GM12878 (cell line): ENCODE data around the gene BRI3BP.

Experiments used
- ATF2 ChIP-seq: IDR thresholded peaks from 2 replicates; pipeline ENCODE4 v1.6.1; 2012; ENCODE audit warnings: low read length, inconsistent platforms
- CTCF ChIP-seq, 3 experiments: IDR thresholded peaks in 2 of 3; conservative IDR thresholded peaks in 1 of 3; 2 replicates each; pipeline ENCODE4 v1.5.1; 2011; ENCODE audit warnings: low read depth in 3 of 3, low read length in 3 of 3, mild to moderate bottlenecking in 3 of 3, control low read depth in 2 of 3, moderate library complexity in 2 of 3, inconsistent platforms in 1 of 3, mixed read lengths in 1 of 3; ENCODE audit not compliant: control insufficient read depth in 2 of 3, insufficient read depth in 1 of 3; ENCODE audit errors: extremely low read depth in 1 of 3
- GABPA ChIP-seq: IDR thresholded peaks from 2 replicates; pipeline ENCODE4 v1.6.1; 2014; ENCODE audit warnings: antibody characterized with exemption, low read depth, mild to moderate bottlenecking, inconsistent platforms
- JUND ChIP-seq: IDR thresholded peaks from 2 replicates; pipeline ENCODE4 v1.6.1; 2012; ENCODE audit warnings: low read depth, mild to moderate bottlenecking, low read length, improper control_type of control experiment, moderate library complexity
- KDM1A ChIP-seq: fragments of 200-600 bp; sonication (generic); IDR thresholded peaks from 2 replicates; pipeline ENCODE4 v1.6.1; 2016; ENCODE audit warnings: borderline replicate concordance
- MYB ChIP-seq: fragments of 150-350 bp; IDR thresholded peaks from 2 replicates; pipeline ENCODE4 v1.6.1; 2014; ENCODE audit warnings: mild to moderate bottlenecking, low read depth, low read length, borderline replicate concordance
- SRF ChIP-seq, 2 experiments: IDR thresholded peaks; 2 replicates each; pipeline ENCODE4 v1.6.1; 2011; ENCODE audit warnings: low read depth in 2 of 2, low read length in 2 of 2, mild to moderate bottlenecking in 1 of 2, moderate library complexity in 1 of 2
- ZNF24 ChIP-seq: fragments of 450-650 bp; IDR thresholded peaks from 2 replicates; pipeline ENCODE4 v1.6.1; 2017; ENCODE audit warnings: antibody characterized with exemption, mild to moderate bottlenecking

- no peak for TF ChIP-seq KDM1A
- TF ChIP-seq CTCF (IDR thresholded peaks at IDR 0.05 in 2 of 3, conservative IDR thresholded peaks at IDR 0.05 in 1 of 3; ENCODE audit: control insufficient read depth in 2 of 3, extremely low read depth in 1 of 3, insufficient read depth in 1 of 3, low read depth in 3 of 3, low read length in 3 of 3) = no peak
- TF ChIP-seq JUND = no peak
- TF ChIP-seq GABPA = no peak
- TF ChIP-seq ATF2 = no peak
- TF ChIP-seq MYB = no peak
- no peak for TF ChIP-seq ZNF24
- no peak for TF ChIP-seq SRF (IDR thresholded peaks at IDR 0.05; ENCODE audit: low read depth in 2 of 2, low read length in 2 of 2)
Observed at GRCh38 chr12:124998705-124999104, 5.3 kb downstream of the BRI3BP start.
